HCT116 (cell line): ENCODE data around the gene SOX6. TPM values are rescaled to one million over a fixed set of nuclear protein-coding genes. Genes with fewer than 3 reads are reported as not detected.

Experiments
- ATAC-seq: fragments of 200-7000 bp; cut with Tn5 transposase; 2 replicates; pipeline ENCODE4 v1.9.1; 2020; ENCODE audit warnings: mild to moderate bottlenecking, moderate library complexity
- BruUV-seq: library from RNA; stranded (reverse); fragments of 400-500 nt; replicated peaks from 2 replicates; lab custom pipeline; 2021; lab: Mats Ljungman, UMichigan
- CTCF ChIA-PET: fragments of 300-600 bp; sonication (Branson Sonifier 250); formaldehyde crosslinking; loops from one replicate; lab custom pipeline; 2021; ENCODE audit warnings: antibody characterized with exemption; lab: Charles Lee
- POLR2A ChIA-PET: fragments of 300-600, 350-600 bp; sonication (Branson Sonifier 250); formaldehyde crosslinking; loops from one replicate; lab custom pipeline; 2021; ENCODE audit warnings: antibody characterized with exemption; lab: Charles Lee
- RAD21 ChIA-PET, 2 experiments: fragments of 300-600 bp; sonication (Branson Sonifier 250); formaldehyde crosslinking; loops; one replicate each; lab custom pipeline; 2023; ENCODE audit warnings: low total read pairs in 2 of 2; ENCODE audit not compliant: uncharacterized antibody in 2 of 2, unreplicated experiment in 2 of 2, low non-redundant PET in 1 of 2; lab: Charles Lee
- DNase-seq: peaks from one replicate; pipeline ENCODE4 v3.0.0-alpha.2; 2010; ENCODE audit warnings: low read depth, low spot score
- H2AFZ ChIP-seq: fragments of 200-600 bp; shearing (Covaris generic), sonication (generic); 2 replicates; pipeline ENCODE4 v1.6.1; 2017; ENCODE audit warnings: low read depth, mixed run types, mixed read lengths, antibody characterized with exemption, low read length; ENCODE audit not compliant: poor library complexity, severe bottlenecking
- H3K27ac ChIP-seq: 2 replicates; pipeline ENCODE4 v1.5.1; 2012; ENCODE audit warnings: low read depth, low read length
- H3K27me3 ChIP-seq: fragments of 200-600 bp; sonication (generic); 2 replicates; pipeline ENCODE4 v1.6.1; 2016; ENCODE audit warnings: mixed run types, low read length, mixed read lengths; ENCODE audit not compliant: insufficient read depth
- H3K36me3 ChIP-seq, 2 experiments: fragments of 200-500 bp in 1 of 2; fragments of 200-600 bp in 1 of 2; sonication (Bioruptor generic) in 1 of 2; sonication (generic) in 1 of 2; 2 replicates each; pipeline versions ENCODE4 v1.5.1 to v1.6.1; 2014 to 2016; ENCODE audit warnings: low read length in 2 of 2, inconsistent platforms in 1 of 2, mixed read lengths in 1 of 2, mixed run types in 1 of 2; ENCODE audit not compliant: insufficient read depth in 2 of 2, control insufficient read depth in 1 of 2
- H3K4me1 ChIP-seq, 2 experiments: fragments of 200-600 bp in 1 of 2; sonication (generic) in 1 of 2; 2 replicates each; pipeline versions ENCODE4 v1.5.1 to v1.6.1; 2012 to 2017; ENCODE audit warnings: low read length in 2 of 2, inconsistent platforms in 1 of 2, mild to moderate bottlenecking in 1 of 2, mixed read lengths in 1 of 2, mixed run types in 1 of 2, moderate library complexity in 1 of 2; ENCODE audit not compliant: insufficient read depth in 2 of 2, control insufficient read depth in 1 of 2
- H3K4me2 ChIP-seq: fragments of 200-600 bp; sonication (generic); 2 replicates; pipeline ENCODE4 v1.6.1; 2017; ENCODE audit warnings: mixed run types, low read length, mixed read lengths
- H3K4me3 ChIP-seq, 2 experiments: fragments of 200-600 bp in 1 of 2; sonication (generic) in 1 of 2; replicated peaks in 1 of 2; 2 replicates each; pipeline ENCODE4 v1.5.1; 2011 to 2016; ENCODE audit warnings: low read length in 2 of 2, control low read depth in 1 of 2, low read depth in 1 of 2, mild to moderate bottlenecking in 1 of 2, mixed read lengths in 1 of 2, mixed run types in 1 of 2
- H3K79me2 ChIP-seq: fragments of 200-600 bp; sonication (generic); 2 replicates; pipeline ENCODE4 v1.6.1; 2017; ENCODE audit warnings: mild to moderate bottlenecking, mixed run types, low read length, moderate library complexity, mixed read lengths; ENCODE audit not compliant: insufficient read depth
- H3K9ac ChIP-seq: fragments of 200-600 bp; sonication (generic); 2 replicates; pipeline ENCODE4 v1.6.1; 2016; ENCODE audit warnings: low read length, mixed read lengths
- H3K9me2 ChIP-seq: fragments of 200-600 bp; sonication (generic), shearing (Covaris generic); 2 replicates; pipeline ENCODE4 v1.6.1; 2017; ENCODE audit warnings: mixed run types, mild to moderate bottlenecking, moderate library complexity; ENCODE audit not compliant: insufficient read depth
- H3K9me3 ChIP-seq, 2 experiments: fragments of 200-500 bp in 1 of 2; fragments of 200-600 bp in 1 of 2; sonication (Bioruptor generic) in 1 of 2; sonication (generic) in 1 of 2; 2 replicates each; pipeline ENCODE4 v1.6.1; 2014 to 2017; ENCODE audit warnings: low read length in 2 of 2, mixed read lengths in 2 of 2, inconsistent platforms in 1 of 2, low read depth in 1 of 2, mild to moderate bottlenecking in 1 of 2, mixed run types in 1 of 2, moderate library complexity in 1 of 2; ENCODE audit not compliant: control insufficient read depth in 1 of 2, insufficient read depth in 1 of 2
- H4K20me1 ChIP-seq: fragments of 200-600 bp; sonication (generic), shearing (Covaris generic); 2 replicates; pipeline ENCODE4 v1.6.1; 2017; ENCODE audit warnings: mixed run types, mild to moderate bottlenecking, moderate library complexity; ENCODE audit not compliant: insufficient read depth
- CEBPB ChIP-seq: IDR thresholded peaks from 2 replicates; pipeline ENCODE4 v1.6.1; 2012; ENCODE audit warnings: low read depth
- CTCF ChIP-seq, 3 experiments: fragments of 200-600 bp in 1 of 3; sonication (generic) in 1 of 3; IDR thresholded peaks in 2 of 3; conservative IDR thresholded peaks in 1 of 3; 2 replicates each; pipeline ENCODE4 v1.5.1; 2012 to 2017; ENCODE audit warnings: low read depth in 2 of 3, low read length in 2 of 3, antibody characterized with exemption in 1 of 3, borderline replicate concordance in 1 of 3, control low read depth in 1 of 3, mild to moderate bottlenecking in 1 of 3, mixed read lengths in 1 of 3, mixed run types in 1 of 3, moderate library complexity in 1 of 3; ENCODE audit not compliant: insufficient read depth in 1 of 3
- ELF1 ChIP-seq: IDR thresholded peaks from 2 replicates; pipeline ENCODE4 v1.6.1; 2012; ENCODE audit warnings: low read depth, borderline replicate concordance
- EZH2 ChIP-seq: fragments of 200-600 bp; sonication (generic); IDR thresholded peaks from 2 replicates; pipeline ENCODE4 v1.6.1; 2017; ENCODE audit warnings: antibody characterized with exemption, mixed run types
- EZH2phosphoT487 ChIP-seq: fragments of 200-600 bp; IDR thresholded peaks from 2 replicates; pipeline ENCODE4 v1.6.1; 2018; ENCODE audit warnings: antibody characterized with exemption, borderline replicate concordance
- FOSL1 ChIP-seq: IDR thresholded peaks from 2 replicates; pipeline ENCODE4 v1.6.1; 2012; ENCODE audit warnings: low read depth
- JUND ChIP-seq: IDR thresholded peaks from 2 replicates; pipeline ENCODE4 v1.6.1; 2012
- RAD21 ChIP-seq: IDR thresholded peaks from 2 replicates; pipeline ENCODE4 v1.6.1; 2012; ENCODE audit warnings: low read depth, mild to moderate bottlenecking
- SIN3A ChIP-seq: IDR thresholded peaks from 2 replicates; pipeline ENCODE4 v1.6.1; 2012; ENCODE audit warnings: low read depth
- SP1 ChIP-seq: IDR thresholded peaks from 2 replicates; pipeline ENCODE4 v1.6.1; 2012; ENCODE audit warnings: low read depth
- SRF ChIP-seq: IDR thresholded peaks from 2 replicates; pipeline ENCODE4 v1.6.1; 2012; ENCODE audit warnings: low read depth
- TCF7L2 ChIP-seq: IDR thresholded peaks from 2 replicates; pipeline ENCODE4 v1.7.0; 2011; ENCODE audit warnings: borderline replicate concordance, inconsistent platforms; ENCODE audit not compliant: insufficient read depth, insufficient read length; ENCODE audit errors: extremely low read depth
- YY1 ChIP-seq: IDR thresholded peaks from 2 replicates; pipeline ENCODE4 v1.6.1; 2011; ENCODE audit warnings: low read length, low read depth, moderate library complexity, mild to moderate bottlenecking; ENCODE audit not compliant: insufficient replicate concordance; ENCODE audit errors: extremely low read depth
- ZFX ChIP-seq: fragments of 450-650 bp; IDR thresholded peaks from 2 replicates; pipeline ENCODE4 v1.6.1; 2017
- ZNF274 ChIP-seq: fragments of 200-500 bp; sonication (Bioruptor generic); IDR thresholded peaks from 2 replicates; pipeline ENCODE4 v1.6.1; 2014; ENCODE audit warnings: mild to moderate bottlenecking, low read depth, low read length, inconsistent platforms
- intact Hi-C: fragments of 100-400 bp; cut with micrococcal nuclease; formaldehyde crosslinking; loops from 2 replicates; pipeline ENCODE4 v1.10.0; 2022
- total RNA-seq: library from RNA; stranded (reverse); gene quantifications from one replicate; pipeline ENCODE4 v1.2.1, GENCODE V29; 2021; ENCODE audit not compliant: unreplicated experiment
- TF ChIP-seq, protein P1 (sequence below): IDR thresholded peaks from 2 replicates; pipeline ENCODE4 v1.6.1; 2012
- TF ChIP-seq, protein P2 (sequence below): IDR thresholded peaks from 2 replicates; pipeline ENCODE4 v1.6.1; 2012
- TF ChIP-seq, protein P3 (sequence below): IDR thresholded peaks from 2 replicates; pipeline ENCODE4 v1.6.1; 2011; ENCODE audit warnings: mild to moderate bottlenecking, low read length, moderate library complexity; ENCODE audit not compliant: insufficient replicate concordance; ENCODE audit errors: extremely low read depth

Gene SOX6
- total RNA-seq, 1 experiment from 2014 or later = 0.81 TPM

- no TSS peak for BruUV-seq
- intact Hi-C loops = no loop called here
- H3K27me3 ChIP-seq = peaks cover 37% of the 10 kb centered on the region
- no peak for ATAC-seq
- no peak overlapping the region for H3K9ac ChIP-seq
- no peaks in the 10 kb centered on the region for H4K20me1 ChIP-seq
- ChIA-PET POLR2A (no interaction called here), CTCF (no interaction called here), RAD21 (no interaction called here)
- no peaks in the 10 kb centered on the region for H3K9me3 ChIP-seq
- TF ChIP-seq SP1 (no peak), SRF (no peak), FOSL1 (no peak), CTCF (IDR thresholded peaks at IDR 0.05 in 2 of 3, conservative IDR thresholded peaks at IDR 0.05 in 1 of 3; ENCODE audit: borderline replicate concordance in 1 of 3, insufficient read depth in 1 of 3, low read depth in 2 of 3, low read length in 2 of 3) (no peak), EZH2phosphoT487 (no peak), JUND (no peak), SIN3A (no peak), YY1 (no peak), EZH2 (no peak), CEBPB (no peak), RAD21 (no peak), ELF1 (no peak), ZFX (no peak), TCF7L2 (no peak), ZNF274 (no peak)
- TF ChIP-seq, protein P1, sequence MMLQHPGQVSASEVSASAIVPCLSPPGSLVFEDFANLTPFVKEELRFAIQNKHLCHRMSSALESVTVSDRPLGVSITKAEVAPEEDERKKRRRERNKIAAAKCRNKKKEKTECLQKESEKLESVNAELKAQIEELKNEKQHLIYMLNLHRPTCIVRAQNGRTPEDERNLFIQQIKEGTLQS = no peak
- TF ChIP-seq, protein P2, sequence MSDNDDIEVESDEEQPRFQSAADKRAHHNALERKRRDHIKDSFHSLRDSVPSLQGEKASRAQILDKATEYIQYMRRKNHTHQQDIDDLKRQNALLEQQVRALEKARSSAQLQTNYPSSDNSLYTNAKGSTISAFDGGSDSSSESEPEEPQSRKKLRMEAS = no peak
- TF ChIP-seq, protein P3, sequence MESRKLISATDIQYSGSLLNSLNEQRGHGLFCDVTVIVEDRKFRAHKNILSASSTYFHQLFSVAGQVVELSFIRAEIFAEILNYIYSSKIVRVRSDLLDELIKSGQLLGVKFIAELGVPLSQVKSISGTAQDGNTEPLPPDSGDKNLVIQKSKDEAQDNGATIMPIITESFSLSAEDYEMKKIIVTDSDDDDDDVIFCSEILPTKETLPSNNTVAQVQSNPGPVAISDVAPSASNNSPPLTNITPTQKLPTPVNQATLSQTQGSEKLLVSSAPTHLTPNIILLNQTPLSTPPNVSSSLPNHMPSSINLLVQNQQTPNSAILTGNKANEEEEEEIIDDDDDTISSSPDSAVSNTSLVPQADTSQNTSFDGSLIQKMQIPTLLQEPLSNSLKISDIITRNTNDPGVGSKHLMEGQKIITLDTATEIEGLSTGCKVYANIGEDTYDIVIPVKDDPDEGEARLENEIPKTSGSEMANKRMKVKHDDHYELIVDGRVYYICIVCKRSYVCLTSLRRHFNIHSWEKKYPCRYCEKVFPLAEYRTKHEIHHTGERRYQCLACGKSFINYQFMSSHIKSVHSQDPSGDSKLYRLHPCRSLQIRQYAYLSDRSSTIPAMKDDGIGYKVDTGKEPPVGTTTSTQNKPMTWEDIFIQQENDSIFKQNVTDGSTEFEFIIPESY = no peak
- H3K4me1 ChIP-seq = no peaks in the 10 kb centered on the region
- no peaks in the 10 kb centered on the region for H3K79me2 ChIP-seq
- H3K4me3 ChIP-seq = no peak overlapping the region
- H3K27ac ChIP-seq = no peak overlapping the region
- no peaks in the 10 kb centered on the region for H3K36me3 ChIP-seq
- no peak overlapping the region for H3K4me2 ChIP-seq
- H2AFZ ChIP-seq = no peak overlapping the region
- no peaks in the 10 kb centered on the region for H3K9me2 ChIP-seq
- DNase-seq = no peak
Measured at GRCh38 chr11:16013649-16014275, 342.6 kb downstream of the SOX6 start.
